Measurements from ENCODE around the gene L1CAM.

DNA sequence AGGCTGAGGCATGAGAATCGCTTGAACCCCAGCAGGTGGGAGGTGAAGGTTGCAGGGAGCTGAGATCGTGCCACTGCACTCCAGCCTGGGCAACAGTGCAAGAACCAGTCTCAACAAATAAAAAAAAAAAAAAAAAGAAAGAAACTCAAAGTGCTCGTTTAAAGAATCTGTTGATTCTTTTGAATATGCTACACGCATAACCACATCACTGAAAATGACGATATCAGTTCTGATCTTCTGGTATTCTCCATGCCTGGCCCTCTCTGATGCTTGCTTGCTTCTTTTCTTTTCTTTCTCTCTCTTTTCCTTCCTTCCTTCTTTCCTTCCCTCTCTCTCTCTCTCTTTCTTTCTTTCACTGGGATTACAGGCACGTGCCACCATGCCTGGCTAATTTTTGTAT lies 25.8 kb upstream of the L1CAM start:
- TF ChIP-seq GATA2 (IDR thresholded peaks at IDR 0.05; ENCODE audit: low read depth, low read length) (no peak), GATA3 (IDR thresholded peaks at IDR 0.05; ENCODE audit: low read depth, low read length) (no peak)

All from SH-SY5Y (cell line).